ENCODE measurements around the gene DMRT2.

The DMRT2 gene

GRCh38 chr9:1008216-1008615 is 41.9 kb upstream of the DMRT2 start:
- ATAC-seq = no peak
- TF ChIP-seq ESRRG (CRISPR knock-in tag; IDR thresholded peaks at IDR 0.05) = no peak
- TF ChIP-seq ZFP30 (CRISPR knock-in tag; IDR thresholded peaks at IDR 0.05) = no peak
- TF ChIP-seq POU6F1 (CRISPR knock-in tag; IDR thresholded peaks at IDR 0.05; ENCODE audit: borderline replicate concordance, low read depth) = no peak
- TF ChIP-seq PATZ1 (CRISPR knock-in tag; IDR thresholded peaks at IDR 0.05; ENCODE audit: borderline replicate concordance) = no peak
- TF ChIP-seq CSRNP3 (CRISPR knock-in tag; IDR thresholded peaks at IDR 0.05) = no peak
- TF ChIP-seq CREB5 (CRISPR knock-in tag; IDR thresholded peaks at IDR 0.05; ENCODE audit: low read depth) = no peak

GRCh38 chr9:1009101-1009707 is 41.0 kb upstream of the DMRT2 start:
- peak; percentile 99 for ATAC-seq

GRCh38 chr9:1013021-1013420 is 37.1 kb upstream of the DMRT2 start:
- TF ChIP-seq PATZ1 (CRISPR knock-in tag; IDR thresholded peaks at IDR 0.05; ENCODE audit: borderline replicate concordance) (no peak), CSRNP3 (CRISPR knock-in tag; IDR thresholded peaks at IDR 0.05) (no peak), OSR1 (CRISPR knock-in tag; IDR thresholded peaks at IDR 0.05) (no peak), ZNF70 (CRISPR knock-in tag; IDR thresholded peaks at IDR 0.05) (no peak)
- ATAC-seq = no peak

More at GRCh38 chr9:1009101-1009707, 41.0 kb upstream of the DMRT2 start:
- TF ChIP-seq ZNF70 (CRISPR knock-in tag; IDR thresholded peaks at IDR 0.05) (no peak), ZFP30 (CRISPR knock-in tag; IDR thresholded peaks at IDR 0.05) (no peak), GLIS3 (CRISPR knock-in tag; IDR thresholded peaks at IDR 0.05) (no peak), BACH2 (CRISPR knock-in tag; IDR thresholded peaks at IDR 0.05; ENCODE audit: borderline replicate concordance) (no peak), RARB (CRISPR knock-in tag; IDR thresholded peaks at IDR 0.05) (no peak), CSDC2 (CRISPR knock-in tag; IDR thresholded peaks at IDR 0.05) (no peak), ZNF8 (CRISPR knock-in tag; IDR thresholded peaks at IDR 0.05) (no peak), ZNF565 (CRISPR knock-in tag; conservative IDR thresholded peaks at IDR 0.05; ENCODE audit: low read depth) (no peak), TOX (CRISPR knock-in tag; IDR thresholded peaks at IDR 0.05; ENCODE audit: borderline replicate concordance) (no peak), TSHZ2 (CRISPR knock-in tag; IDR thresholded peaks at IDR 0.05) (no peak), POU6F1 (CRISPR knock-in tag; IDR thresholded peaks at IDR 0.05; ENCODE audit: borderline replicate concordance, low read depth) (no peak), TCF4 (CRISPR knock-in tag; IDR thresholded peaks at IDR 0.05; ENCODE audit: borderline replicate concordance) (no peak)
